AG04450 (cell line): ENCODE measurements around the gene SLC27A4. TPM values are rescaled to one million over a fixed set of nuclear protein-coding genes. Genes with fewer than 3 reads are reported as not detected.

Source experiments
- CTCF ChIA-PET: fragments of 300-600, 350-600 bp; formaldehyde crosslinking; extraction: SDS; loops from one replicate; lab custom pipeline; 2022; ENCODE audit warnings: antibody characterized with exemption, inconsistent platforms; lab: Charles Lee
- POLR2A ChIA-PET: fragments of 350-600 bp; formaldehyde crosslinking; extraction: SDS; loops from one replicate; lab custom pipeline; 2021; ENCODE audit warnings: antibody characterized with exemption, inconsistent platforms; lab: Yijun Ruan, JAX
- DNase-seq: peaks from one replicate; pipeline ENCODE4 v3.0.0-alpha.2; 2011; ENCODE audit warnings: low read depth, low spot score
- H3K27ac ChIP-seq: one replicate; pipeline ENCODE4 v1.5.1; 2012; ENCODE audit warnings: low read depth, low read length, control low read depth
- H3K27me3 ChIP-seq: one replicate; pipeline ENCODE4 v1.6.0; 2012; ENCODE audit warnings: low read length; ENCODE audit not compliant: control insufficient read depth, insufficient read depth
- H3K4me3 ChIP-seq: 2 replicates; pipeline ENCODE4 v1.5.1; 2011; ENCODE audit warnings: mild to moderate bottlenecking, low read depth, low read length, control low read depth
- H3K9me3 ChIP-seq: 2 replicates; pipeline ENCODE4 v1.5.1; 2012; ENCODE audit warnings: low read length; ENCODE audit not compliant: control insufficient read depth, insufficient read depth
- CTCF ChIP-seq: IDR thresholded peaks from 2 replicates; pipeline ENCODE4 v1.5.1; 2011; ENCODE audit warnings: low read depth, low read length, control low read depth, inconsistent platforms
- polyA plus RNA-seq: library from polyadenylated mRNA; depleted of rRNA; stranded (reverse); fragments of >200 nt; gene quantifications from 2 replicates; pipeline ENCODE4 v1.2.3, GENCODE V29; 2011

Gene SLC27A4
- polyA plus RNA-seq, 1 experiment, result 7.7 TPM

GRCh38 chr9:128317629-128318028 lies 22.7 kb upstream of the SLC27A4 start:
- ChIA-PET CTCF (no interaction called here), POLR2A (no interaction called here)
- H3K27ac ChIP-seq, result no peak overlapping the region
- H3K4me3 ChIP-seq, result no peak overlapping the region
- H3K27me3 ChIP-seq, result no peaks in the 10 kb centered on the region
- DNase-seq, result no peak
- H3K9me3 ChIP-seq, result no peaks in the 10 kb centered on the region; the same call in 1 of the 2 replicates
- TF ChIP-seq CTCF, result no peak

- CTCF ChIA-PET, result interaction anchor here (1.1 kb wide), 1 partner anchor 26 kb away, joined by 3 read pairs; no protein-coding TSS in a partner anchor
- TF ChIP-seq CTCF, result no peak
- no peak overlapping the region for H3K27ac ChIP-seq
- no peaks in the 10 kb centered on the region; the same call in 1 of the 2 replicates for H3K9me3 ChIP-seq
- H3K27me3 ChIP-seq, result no peaks in the 10 kb centered on the region
- POLR2A ChIA-PET, result no interaction called here
- DNase-seq, result no peak
- H3K4me3 ChIP-seq, result peak overlapping the region; percentile 97
Observed at GRCh38 chr9:128321343-128321742, 19.0 kb upstream of the SLC27A4 start.

- ChIA-PET POLR2A (no interaction called here), CTCF (no interaction called here)
- Histone ChIP-seq H3K27me3 (no peaks in the 10 kb centered on the region), H3K27ac (no peak overlapping the region), H3K4me3 (peak overlapping the region; percentile 97), H3K9me3 (no peaks in the 10 kb centered on the region; the same call in 1 of the 2 replicates)
- no peak for DNase-seq
- no peak for TF ChIP-seq CTCF
Observed at GRCh38 chr9:128321879-128322403, 18.4 kb upstream of the SLC27A4 start.

- ChIA-PET CTCF (no interaction called here), POLR2A (no interaction called here)
- DNase-seq, result peak; percentile 78
- no peaks in the 10 kb centered on the region; the same call in 1 of the 2 replicates for H3K9me3 ChIP-seq
- no peak for TF ChIP-seq CTCF
- peak within 1 kb of the TSS; percentile 94 for H3K27ac ChIP-seq
- no peaks in the 10 kb centered on the region for H3K27me3 ChIP-seq
- peak within 1 kb of the TSS; percentile 97 for H3K4me3 ChIP-seq
Observed at GRCh38 chr9:128322404-128323211, 17.7 kb upstream of the SLC27A4 start, which contains the start of the genes COQ4 and TRUB2. COQ4 (plus strand) TSS chr9:128322839; CDS start chr9:128322859, 20 bp downstream. TRUB2 (minus strand) TSS chr9:128322447; CDS start chr9:128322408, 39 bp downstream.
